ENCODE measurements around the gene GLYATL1.

- TF ChIP-seq CTCF (IDR thresholded peaks at IDR 0.05) (no peak), POLR2AphosphoS5 (IDR thresholded peaks at IDR 0.05; ENCODE audit: low read depth, low read length) (no peak), SIN3A (IDR thresholded peaks at IDR 0.05; ENCODE audit: borderline replicate concordance, insufficient read depth, low read depth, low read length) (no peak), TCF7L2 (IDR thresholded peaks at IDR 0.05; ENCODE audit: low read depth, low read length) (no peak)
These were observed 19.3 kb upstream of the GLYATL1 start for GRCh38 chr11:58919980-58920379.
